ENCODE data around the gene IMMP2L. TPM values are rescaled to one million over a fixed set of nuclear protein-coding genes. Genes with fewer than 3 reads are reported as not detected.

The IMMP2L gene
- total RNA-seq, 1 experiment from 2014 or later, result 8.8 TPM

GRCh38 chr7:111521660-111522059 lies 40.6 kb downstream of the IMMP2L start:
- no TSS peak for BruUV-seq (replicated peaks)
- ATAC-seq (no peak), DNase-seq (ENCODE audit: low read depth, low spot score) (no peak)
- H3K27me3 ChIP-seq (ENCODE audit: control insufficient read depth, insufficient read depth, low read length), result no peaks in the 10 kb centered on the region
- H3K4me3 ChIP-seq (ENCODE audit: low read depth in 2 of 2, low read length in 2 of 2), result no peak overlapping the region
- no peak for TF ChIP-seq POLR2AphosphoS5 (IDR thresholded peaks at IDR 0.05; ENCODE audit: low read depth, low read length)
- TF ChIP-seq, protein P1, sequence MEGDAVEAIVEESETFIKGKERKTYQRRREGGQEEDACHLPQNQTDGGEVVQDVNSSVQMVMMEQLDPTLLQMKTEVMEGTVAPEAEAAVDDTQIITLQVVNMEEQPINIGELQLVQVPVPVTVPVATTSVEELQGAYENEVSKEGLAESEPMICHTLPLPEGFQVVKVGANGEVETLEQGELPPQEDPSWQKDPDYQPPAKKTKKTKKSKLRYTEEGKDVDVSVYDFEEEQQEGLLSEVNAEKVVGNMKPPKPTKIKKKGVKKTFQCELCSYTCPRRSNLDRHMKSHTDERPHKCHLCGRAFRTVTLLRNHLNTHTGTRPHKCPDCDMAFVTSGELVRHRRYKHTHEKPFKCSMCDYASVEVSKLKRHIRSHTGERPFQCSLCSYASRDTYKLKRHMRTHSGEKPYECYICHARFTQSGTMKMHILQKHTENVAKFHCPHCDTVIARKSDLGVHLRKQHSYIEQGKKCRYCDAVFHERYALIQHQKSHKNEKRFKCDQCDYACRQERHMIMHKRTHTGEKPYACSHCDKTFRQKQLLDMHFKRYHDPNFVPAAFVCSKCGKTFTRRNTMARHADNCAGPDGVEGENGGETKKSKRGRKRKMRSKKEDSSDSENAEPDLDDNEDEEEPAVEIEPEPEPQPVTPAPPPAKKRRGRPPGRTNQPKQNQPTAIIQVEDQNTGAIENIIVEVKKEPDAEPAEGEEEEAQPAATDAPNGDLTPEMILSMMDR (IDR thresholded peaks at IDR 0.05), result no peak
- TF ChIP-seq REST (IDR thresholded peaks at IDR 0.05; ENCODE audit: insufficient read depth in 1 of 2, low read depth in 2 of 2, low read length in 1 of 2), result no peak
- no peak for TF ChIP-seq SIN3A (IDR thresholded peaks at IDR 0.05; ENCODE audit: borderline replicate concordance, insufficient read depth, low read depth, low read length)
- no peak for TF ChIP-seq TCF7L2 (IDR thresholded peaks at IDR 0.05; ENCODE audit: low read depth, low read length)
- no peak overlapping the region for H3K27ac ChIP-seq (ENCODE audit: low read length)
- H3K9me3 ChIP-seq (ENCODE audit: control insufficient read depth, insufficient read depth, low read depth, low read length), result peaks cover 3% of the 10 kb centered on the region; the same call in 1 of the 2 replicates
- POLR2A ChIA-PET, result no interaction called here
- no peaks in the 10 kb centered on the region for H3K36me3 ChIP-seq (ENCODE audit: control insufficient read depth, insufficient read depth, low read length)
- intact Hi-C loops (cut with micrococcal nuclease; ENCODE audit: unreplicated experiment) (no loop called here), in situ Hi-C loops (cut with HindIII; ENCODE audit: low pct_unique_long_range_greater_than_20kb, low sequenced_read_pairs) (no loop called here)
- CTCF ChIA-PET, result no interaction called here
- no peaks in the 10 kb centered on the region for H3K4me1 ChIP-seq (ENCODE audit: control insufficient read depth, insufficient read depth, low read length)

- Histone ChIP-seq H3K9me3 (ENCODE audit: control insufficient read depth, insufficient read depth, low read depth, low read length) (peaks cover 3% of the 10 kb centered on the region; the same call in 1 of the 2 replicates), H3K27ac (ENCODE audit: low read length) (no peak overlapping the region), H3K27me3 (ENCODE audit: control insufficient read depth, insufficient read depth, low read length) (no peaks in the 10 kb centered on the region), H3K4me1 (ENCODE audit: control insufficient read depth, insufficient read depth, low read length) (no peaks in the 10 kb centered on the region), H3K36me3 (ENCODE audit: control insufficient read depth, insufficient read depth, low read length) (no peaks in the 10 kb centered on the region), H3K4me3 (ENCODE audit: low read depth in 2 of 2, low read length in 2 of 2) (no peak overlapping the region)
- TF ChIP-seq SIN3A (IDR thresholded peaks at IDR 0.05; ENCODE audit: borderline replicate concordance, insufficient read depth, low read depth, low read length), result no peak
- TF ChIP-seq TCF7L2 (IDR thresholded peaks at IDR 0.05; ENCODE audit: low read depth, low read length), result no peak
- TF ChIP-seq, protein P1 (IDR thresholded peaks at IDR 0.05), result no peak
- no peak for TF ChIP-seq REST (IDR thresholded peaks at IDR 0.05; ENCODE audit: insufficient read depth in 1 of 2, low read depth in 2 of 2, low read length in 1 of 2)
- no peak for TF ChIP-seq POLR2AphosphoS5 (IDR thresholded peaks at IDR 0.05; ENCODE audit: low read depth, low read length)
- ChIA-PET CTCF (no interaction called here), POLR2A (no interaction called here)
- DNase-seq (ENCODE audit: low read depth, low spot score), result no peak
- BruUV-seq (replicated peaks), result no TSS peak
- no peak for ATAC-seq
- intact Hi-C loops (cut with micrococcal nuclease; ENCODE audit: unreplicated experiment), result no loop called here
- in situ Hi-C loops (cut with HindIII; ENCODE audit: low pct_unique_long_range_greater_than_20kb, low sequenced_read_pairs), result no loop called here
Observed at GRCh38 chr7:111518264-111518663, 44.0 kb downstream of the IMMP2L start.
